Muscle of arm (tissue), 14 donors: ENCODE measurements around the gene OBP2B. TPM values are rescaled to one million over a fixed set of nuclear protein-coding genes. Genes with fewer than 3 reads are reported as not detected.
"Not testable (repeated sequence)": the region's sequence is repeated elsewhere in the genome, so short reads cannot be mapped to it uniquely, and the experiment has no call there.

Experiments
- DNase-seq: peaks from one replicate; pipeline ENCODE4 v3.0.0-alpha.2; 2013
- long read RNA-seq, 11 donors: transcript quantifications; one replicate each; lab custom pipeline, GENCODE V29; 2026
- polyA plus RNA-seq, 12 donors: library from polyadenylated mRNA; unstranded; fragments of 120-200 nt; gene quantifications; one replicate each; pipeline ENCODE4 v1.2.1, GENCODE V29; 2013; ENCODE audit not compliant: insufficient read length in 12 of 12

Gene OBP2B, protein sequence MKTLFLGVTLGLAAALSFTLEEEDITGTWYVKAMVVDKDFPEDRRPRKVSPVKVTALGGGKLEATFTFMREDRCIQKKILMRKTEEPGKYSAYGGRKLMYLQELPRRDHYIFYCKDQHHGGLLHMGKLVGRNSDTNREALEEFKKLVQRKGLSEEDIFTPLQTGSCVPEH
- under 1 TPM in 1 of 12 donors, not detected in 11; 0.17 TPM for polyA plus RNA-seq
- long read RNA-seq, donor 1, result 0 reads
- long read RNA-seq, donor 2, result 0 reads
- long read RNA-seq, donor 3, result 0 reads
- long read RNA-seq, donor 4, result 0 reads
- long read RNA-seq, donor 5, result 0 reads
- long read RNA-seq, donor 6, result 0 reads
- long read RNA-seq, donor 7, result 0 reads
- long read RNA-seq, donor 8, result 0 reads
- long read RNA-seq, donor 9, result 0 reads
- long read RNA-seq, donor 10, result 0 reads
- long read RNA-seq, donor 11, result 0 reads

DNA sequence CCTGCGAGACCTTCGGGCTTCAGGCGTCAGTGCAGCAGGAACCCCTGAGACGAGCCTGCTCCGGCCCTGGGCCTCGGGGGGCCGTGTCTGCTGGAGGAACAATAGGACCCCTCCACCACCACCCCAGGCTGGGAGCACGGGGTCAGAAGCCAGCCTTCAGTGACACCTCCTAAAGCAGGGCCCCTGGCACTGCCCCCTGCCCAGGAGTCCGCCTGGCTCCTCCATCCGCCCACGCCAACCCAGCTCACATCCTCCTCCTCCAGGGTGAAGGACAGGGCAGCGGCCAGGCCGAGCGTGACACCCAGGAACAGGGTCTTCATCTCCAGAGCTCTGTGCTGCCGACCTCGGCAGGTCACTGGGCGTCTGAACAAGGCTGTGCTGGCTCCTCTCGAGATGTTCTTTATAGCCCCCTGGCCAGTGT is at the start of gene OBP2B:
TSS of gene OBP2B (minus strand) at position 371 of the 421 bp plus-strand sequence. CDS start at position 320, 51 bp downstream.
- DNase-seq, result not testable (repeated sequence)

DNA sequence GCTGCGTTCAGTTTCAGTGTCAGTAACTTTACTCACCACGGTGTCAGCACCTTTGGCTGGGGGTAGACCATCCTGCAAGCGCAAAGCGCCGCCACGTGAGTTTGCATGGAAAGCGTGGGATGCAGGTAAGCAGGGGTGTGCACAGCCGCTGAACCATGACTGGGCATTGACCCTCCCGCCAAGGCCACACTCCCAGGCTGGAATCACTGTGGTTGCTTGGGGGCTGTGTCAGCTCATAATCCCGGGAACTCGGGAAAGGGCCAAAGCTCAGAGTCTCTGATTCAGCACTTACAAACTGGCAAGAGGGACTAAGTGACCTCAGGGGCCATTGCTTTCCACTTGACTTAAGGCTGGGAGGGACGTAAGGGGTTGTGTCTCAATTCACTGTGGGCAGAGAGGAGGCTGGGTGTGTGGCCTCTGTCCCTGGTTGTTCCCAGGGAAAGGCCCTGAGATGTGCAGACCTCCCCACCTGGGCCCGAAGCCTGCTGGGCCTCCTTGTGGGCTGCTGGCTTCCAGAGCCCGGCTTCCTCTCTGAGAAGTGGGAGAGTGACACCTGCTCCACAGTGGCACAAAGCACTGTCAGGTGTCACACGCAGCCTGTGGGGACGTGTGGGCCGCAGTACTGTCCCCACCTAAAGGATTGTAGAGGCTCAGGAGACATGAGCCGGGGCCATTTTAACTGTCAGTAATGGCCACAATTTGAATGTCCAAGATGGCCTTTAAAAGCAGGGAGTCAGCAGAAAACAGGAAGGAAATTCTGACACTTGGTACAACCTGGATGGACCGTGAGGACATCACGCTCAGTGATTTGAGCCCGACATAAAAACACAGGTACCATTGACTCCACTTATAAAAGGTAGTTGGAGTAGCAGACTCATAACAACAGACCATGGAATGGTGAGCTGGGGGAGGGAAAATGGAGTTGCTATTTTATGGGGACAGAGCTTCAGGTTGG is 49.3 kb upstream of the OBP2B start:
- DNase-seq, result no peak

DNA sequence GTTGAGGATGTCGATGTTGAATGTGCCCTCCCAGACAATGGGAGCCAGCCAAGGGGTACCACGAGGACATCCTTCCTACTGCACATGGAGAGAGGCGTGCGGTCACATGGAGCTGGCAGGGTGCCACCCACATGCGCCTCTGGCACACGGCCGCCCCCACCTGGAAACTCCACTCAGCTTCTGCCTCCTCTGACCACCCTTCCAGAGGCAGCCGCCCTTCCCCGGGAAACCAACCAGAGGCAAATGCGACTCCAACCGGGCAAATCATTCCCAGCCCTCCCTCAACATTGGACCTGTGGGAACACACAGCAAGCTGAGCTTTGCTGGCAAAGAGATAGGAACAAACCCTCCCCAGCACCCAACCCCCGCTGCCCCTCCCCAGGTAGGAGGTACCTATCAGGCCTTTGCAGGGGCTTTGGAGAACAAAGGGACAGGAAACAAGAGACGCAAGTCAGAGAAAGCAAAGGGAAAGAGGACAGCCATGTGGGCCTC is 48.5 kb upstream of the OBP2B start:
- DNase-seq, result no peak

DNA sequence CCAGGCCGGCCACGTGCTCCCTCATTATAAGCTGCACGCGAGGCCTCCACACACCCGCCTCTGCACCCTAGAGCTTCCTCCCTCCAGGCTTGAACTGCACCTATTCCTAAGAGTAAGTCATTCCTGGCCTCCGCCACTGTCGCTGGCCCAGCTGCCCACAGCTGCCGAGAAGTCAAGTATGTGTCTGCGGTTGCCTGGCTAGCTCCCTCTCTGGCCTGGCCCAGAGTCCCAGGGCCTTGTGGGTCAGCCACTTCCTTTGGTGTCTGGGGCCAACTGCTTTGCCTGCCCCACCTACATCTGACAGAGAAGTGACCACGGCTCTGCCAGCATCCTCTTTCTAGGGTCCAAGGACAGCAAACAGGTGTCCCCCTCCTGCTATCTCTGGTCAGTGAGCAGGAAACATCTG is 47.6 kb upstream of the OBP2B start:
- DNase-seq, result no peak

DNA sequence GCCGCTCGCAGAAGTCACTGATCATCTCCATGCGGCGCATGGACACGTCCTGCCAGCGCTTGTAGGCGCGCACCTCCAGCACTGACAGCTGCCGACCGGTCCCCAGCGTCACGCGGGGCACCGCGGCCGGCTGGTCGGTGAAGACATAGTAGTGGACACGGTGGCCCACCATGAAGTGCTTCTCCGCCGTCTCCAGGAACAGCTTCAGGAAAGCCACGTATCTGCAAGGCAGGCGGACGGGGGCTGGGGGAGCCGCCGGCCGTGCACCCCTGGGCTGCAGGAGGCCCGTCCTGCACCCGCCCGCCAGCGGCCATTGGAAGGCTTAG is 47.0 kb upstream of the OBP2B start:
- no peak for DNase-seq

DNA sequence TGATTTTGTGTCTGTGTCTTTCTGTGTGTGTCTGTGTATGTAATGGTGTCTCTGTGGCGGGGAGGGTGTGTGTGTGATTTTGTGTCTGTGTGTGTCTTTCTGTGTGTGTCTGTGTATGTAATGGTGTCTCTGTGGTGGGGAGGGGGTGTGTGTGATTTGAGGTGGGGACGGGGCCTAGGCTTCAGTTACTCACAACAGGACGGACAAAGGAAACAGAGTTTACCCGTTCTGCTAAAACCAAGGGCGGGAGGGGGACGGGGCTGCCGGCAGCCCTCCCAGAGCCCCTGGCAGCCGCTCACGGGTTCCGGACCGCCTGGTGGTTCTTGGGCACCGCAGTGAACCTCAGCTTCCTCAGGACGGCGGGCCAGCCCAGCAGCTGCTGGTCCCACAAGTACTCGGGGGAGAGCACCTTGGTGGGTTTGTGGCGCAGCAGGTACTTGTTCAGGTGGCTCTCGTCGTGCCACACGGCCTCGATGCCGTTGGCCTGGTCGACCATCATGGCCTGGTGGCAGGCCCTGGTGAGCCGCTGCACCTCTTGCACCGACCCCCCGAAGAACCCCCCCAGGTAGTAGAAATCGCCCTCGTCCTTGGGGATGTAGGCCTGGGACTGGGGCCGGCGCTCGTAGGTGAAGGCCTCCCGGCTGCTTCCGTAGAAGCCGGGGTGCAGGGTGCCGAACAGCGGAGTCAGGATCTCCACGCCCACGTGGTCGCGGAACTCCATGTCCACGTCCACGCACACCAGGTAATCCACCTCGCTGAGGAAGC is 46.5 kb upstream of the OBP2B start:
- no peak for DNase-seq

DNA sequence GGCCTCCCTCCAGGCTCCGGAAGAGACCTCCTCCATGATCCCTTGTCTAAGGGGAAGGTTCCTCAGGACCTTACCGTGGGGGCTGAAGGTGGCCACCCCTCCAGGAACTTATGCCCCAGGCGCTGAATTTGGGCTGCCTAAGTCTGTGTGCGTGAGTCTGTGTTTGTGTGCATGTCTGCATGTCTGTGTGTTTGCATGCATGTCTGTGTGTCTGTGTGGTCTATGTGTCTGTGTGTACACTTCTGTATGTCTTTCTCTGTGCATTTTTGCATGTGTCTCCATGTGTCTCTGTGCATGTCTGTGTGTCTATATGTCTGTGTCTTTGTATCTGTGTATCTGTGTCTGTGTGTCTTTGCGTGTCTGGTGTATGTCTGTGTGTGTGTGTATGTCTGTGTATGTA is 45.4 kb upstream of the OBP2B start:
- no peak for DNase-seq

DNA sequence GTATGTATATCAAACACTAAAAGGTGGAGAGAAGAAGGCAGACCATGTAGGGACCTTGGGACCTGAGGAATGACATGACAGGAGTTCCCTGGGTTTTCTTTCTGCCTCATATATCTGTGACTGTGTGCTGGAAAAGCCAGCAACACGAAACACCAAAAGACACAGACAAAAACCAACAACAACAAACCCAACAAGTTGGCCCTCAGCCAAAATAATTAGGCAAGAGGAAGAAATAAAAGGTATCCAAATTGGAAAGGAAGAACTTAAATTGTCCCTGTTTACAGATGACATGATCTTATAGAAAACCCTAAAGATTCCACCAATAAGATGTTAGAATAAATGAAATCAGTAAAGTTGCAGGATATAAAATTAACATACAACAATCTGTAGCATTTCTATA is 44.2 kb upstream of the OBP2B start:
- DNase-seq, result no peak

DNA sequence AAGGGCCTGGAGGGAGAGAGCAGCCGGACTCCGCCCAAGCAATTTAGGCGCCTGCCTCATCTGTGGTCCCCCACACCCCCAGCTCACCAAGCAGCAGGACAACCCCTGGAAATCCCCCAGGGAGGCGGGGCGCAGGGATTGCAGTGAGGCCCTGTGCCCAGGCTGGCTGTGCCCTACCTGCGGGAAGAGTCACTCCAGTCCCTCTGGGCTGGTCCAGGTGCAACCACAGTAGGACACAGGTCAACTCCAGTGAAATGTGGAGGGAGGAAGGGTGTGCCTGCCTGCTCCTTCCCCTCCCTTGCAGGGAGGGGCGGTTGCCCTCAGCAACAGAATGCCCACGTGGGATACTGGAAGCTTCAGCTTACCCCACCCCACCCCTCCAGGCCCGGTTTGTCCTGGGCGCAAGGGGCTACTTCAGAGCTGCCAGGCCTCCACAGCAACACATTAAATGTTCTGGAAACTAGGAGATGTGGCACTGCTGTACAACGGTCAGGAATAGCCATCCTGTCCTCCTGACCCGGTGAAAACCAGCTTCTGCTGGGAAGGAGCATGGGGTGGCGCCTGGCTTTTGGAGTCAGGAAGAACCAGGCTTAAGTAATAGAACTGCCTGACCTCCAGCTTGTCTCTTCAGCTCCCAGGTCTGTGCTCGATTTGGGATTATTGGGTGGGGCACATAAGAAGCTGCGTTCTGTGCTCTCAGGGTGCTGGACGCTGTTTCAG is 43.4 kb upstream of the OBP2B start:
- DNase-seq, result no peak

DNA sequence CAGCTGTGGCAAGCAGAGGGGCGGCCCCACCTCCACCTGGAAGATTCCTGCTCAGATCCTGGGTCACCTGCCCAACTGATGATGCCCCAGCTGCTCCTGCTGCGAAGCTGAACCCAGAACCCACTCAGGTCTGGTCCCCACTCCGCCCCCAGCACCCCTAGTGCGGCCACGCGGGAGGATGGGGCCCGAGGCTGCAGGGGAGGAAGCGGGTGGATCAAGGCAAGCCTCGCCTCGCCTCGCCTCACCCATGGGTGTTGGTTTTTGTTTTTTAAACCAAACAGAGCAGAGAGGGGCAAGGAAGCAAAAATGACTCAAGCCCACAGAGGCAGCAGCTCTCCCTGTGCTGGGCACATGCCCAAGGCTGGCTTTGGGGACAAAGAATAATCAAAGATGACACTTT is 42.7 kb upstream of the OBP2B start:
- DNase-seq, result no peak

DNA sequence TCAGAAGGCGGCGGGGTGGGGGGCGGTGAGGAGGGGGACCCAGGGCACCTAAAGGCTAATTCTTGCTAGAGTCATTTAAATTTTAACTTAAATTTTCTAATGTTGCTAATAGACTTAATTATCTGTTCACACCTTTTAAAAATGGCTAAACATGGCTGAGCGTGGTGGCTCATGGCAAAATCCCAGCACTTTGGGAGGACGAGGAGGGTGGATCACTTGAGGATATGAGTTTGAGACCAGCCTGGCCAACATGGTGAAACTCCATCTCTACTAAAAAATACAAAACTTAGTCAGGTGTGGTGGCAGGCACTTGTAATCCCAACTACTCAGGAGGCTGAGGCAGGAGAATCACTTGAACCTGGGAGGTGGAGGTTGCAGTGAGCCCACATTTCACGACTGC is 42.2 kb upstream of the OBP2B start:
- not testable (repeated sequence) for DNase-seq

DNA sequence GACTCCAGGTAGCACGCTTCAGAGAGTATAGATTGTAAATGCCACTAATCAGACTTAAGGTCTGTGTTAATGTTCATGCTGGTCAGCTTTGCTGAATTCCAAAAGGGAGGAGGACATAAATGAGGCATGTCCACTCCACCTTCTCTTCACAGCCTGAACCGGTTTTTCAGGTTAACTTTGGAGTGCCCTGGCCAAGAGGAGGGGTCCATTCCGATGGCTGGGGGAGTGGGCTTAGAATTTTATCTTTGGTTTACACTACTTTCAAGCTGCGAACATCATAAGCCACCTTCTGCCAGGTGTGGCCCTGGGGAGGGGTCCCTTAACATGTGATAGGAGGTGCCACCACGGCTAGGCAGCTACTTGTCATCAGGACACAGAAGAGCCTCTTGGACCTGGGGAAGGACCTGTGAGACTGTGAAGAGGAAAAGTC is 41.7 kb upstream of the OBP2B start:
- no peak for DNase-seq

DNA sequence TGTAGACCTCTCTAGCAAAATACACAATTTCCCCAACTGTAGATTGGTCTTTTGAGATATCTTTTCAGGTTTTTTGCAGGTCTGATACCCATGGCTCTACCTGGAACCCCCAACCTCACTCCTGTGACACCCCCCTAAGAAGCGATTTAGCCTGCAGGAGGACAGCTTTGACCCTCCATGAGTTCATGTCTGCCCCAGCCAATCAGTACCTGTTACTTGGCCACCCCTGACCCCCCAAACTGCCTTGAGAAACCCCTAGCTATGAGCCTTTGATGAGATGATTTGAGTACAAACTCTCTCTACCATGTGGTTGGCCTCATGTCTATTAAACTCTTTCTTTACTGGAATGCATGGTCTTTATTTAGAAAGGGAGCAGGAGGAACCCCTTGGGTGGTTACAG is 40.3 kb upstream of the OBP2B start:
- DNase-seq, result no peak

DNA sequence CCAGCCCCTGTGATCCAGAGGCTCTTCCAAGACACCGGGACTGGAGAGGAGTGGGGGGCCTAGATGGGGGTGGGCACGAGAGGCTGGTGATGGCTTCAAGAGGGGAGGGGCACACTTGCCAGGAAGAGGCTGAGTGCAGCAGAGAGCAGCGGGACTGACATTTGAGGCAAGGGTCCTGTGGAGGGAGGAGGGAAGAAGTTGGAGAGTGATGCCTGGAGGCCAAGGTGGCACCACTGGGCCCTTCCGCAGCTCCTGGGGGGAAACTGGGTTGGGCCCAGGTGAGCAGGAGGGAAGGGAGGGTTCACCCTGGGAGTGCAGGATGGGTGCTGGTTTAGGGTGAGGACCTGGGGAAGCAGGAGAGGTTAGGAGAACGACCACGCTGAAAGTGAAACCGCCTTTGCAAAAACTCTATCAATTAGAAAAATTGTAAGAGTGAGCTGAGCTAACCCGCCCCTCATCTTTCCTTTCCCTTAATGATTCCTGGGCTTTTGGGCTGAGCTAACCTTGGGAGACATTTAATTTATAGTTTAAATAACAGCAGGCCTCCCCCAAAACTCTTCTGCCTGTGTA is 39.8 kb upstream of the OBP2B start:
- DNase-seq, result no peak

DNA sequence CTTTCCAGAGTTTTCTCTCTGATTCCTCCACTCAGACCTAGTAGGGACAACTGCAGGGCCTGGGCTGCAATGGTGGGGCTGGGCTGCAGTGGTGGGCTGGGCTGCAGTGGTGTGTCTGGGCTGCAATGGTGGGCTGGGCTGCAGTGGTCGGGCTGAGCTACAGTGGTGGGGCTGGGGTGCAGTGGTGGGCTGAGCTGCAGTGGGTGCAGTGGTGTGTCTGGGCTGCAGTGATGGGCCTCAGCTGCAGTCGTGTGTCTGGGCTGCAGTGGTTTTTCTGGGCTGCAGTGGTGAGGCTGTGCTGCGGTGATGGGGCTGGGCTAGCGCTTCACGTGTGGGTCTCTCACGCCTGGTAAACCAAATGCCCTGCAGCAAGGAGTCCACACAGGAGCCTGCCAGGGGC is 38.6 kb upstream of the OBP2B start:
- no peak for DNase-seq

DNA sequence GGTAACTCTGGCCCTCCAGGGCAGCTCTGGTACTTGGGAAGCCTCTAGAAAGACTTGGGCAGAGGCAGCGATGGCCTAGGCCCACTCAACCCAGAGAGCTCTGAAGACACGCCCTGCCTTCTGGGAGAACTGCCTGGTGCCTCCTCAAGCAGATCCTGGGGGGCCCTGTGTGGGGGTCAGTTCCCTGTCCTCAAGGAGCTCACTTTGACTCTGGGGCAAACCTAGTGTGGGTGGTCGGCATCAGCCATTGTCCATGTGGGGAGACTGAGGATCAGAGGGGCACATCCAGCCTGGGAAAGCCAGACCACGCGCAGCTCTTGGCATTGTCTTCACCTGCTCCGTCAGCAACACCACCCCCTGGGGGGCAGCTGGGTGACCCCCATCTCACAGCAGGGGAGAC is 37.9 kb upstream of the OBP2B start:
- no peak for DNase-seq

DNA sequence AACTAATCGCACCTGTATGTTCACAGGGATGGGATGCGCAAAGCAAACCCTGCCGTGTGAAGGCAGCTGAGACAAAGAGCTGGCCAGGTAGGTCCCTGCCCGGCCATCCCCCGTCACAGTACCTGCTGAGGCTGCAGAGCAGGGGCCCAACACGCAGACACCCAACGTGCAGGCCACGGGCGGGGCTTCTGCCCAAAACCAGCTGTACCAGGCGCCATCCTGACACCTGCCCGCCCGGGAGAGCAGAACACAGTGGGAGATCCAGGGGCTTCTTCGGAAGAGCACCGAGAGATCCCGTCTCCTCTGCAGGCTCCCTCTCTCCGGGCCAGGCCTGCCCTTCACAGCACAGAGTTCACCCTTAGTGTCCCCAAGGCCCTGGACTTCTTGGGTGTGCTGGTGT is 37.5 kb upstream of the OBP2B start:
- DNase-seq, result no peak

DNA sequence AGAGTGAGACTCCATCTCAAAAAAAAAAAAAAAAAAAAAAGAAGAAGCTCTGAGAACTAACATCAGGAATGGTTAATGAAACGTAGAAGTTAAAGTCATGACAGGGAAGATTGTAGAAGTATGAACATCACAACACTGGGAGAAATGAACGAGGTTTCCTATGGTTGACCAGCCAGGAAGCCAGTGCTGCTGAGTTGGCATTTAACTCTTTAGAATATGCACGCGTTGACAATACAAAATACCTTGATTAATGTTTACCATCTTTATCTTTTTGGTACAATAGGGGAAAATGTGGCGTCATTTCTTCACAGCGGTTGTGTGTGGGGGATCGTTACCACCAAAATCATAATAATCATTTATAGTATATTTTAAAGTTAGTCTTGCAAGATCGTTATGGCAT is 33.9 kb upstream of the OBP2B start:
- no peak for DNase-seq

DNA sequence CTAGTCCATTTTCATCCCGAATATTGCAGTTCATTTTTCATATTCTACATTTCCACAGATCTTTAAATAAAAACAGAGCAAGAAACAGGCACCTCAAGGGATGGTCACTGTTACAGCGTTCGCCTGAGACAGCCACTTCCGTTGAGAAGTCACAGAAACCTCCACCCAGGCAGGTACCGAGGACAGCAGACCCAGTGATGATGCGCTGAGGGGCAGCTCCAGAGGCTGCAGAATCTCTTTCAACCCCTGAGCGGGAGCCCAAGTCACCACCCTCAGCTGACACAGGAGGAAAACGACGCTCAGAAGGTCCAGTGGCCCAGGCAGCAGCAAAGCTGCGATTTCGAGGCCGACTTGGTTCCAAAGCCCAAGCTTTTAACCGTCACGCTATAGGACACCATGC is 33.2 kb upstream of the OBP2B start:
- DNase-seq, result no peak

DNA sequence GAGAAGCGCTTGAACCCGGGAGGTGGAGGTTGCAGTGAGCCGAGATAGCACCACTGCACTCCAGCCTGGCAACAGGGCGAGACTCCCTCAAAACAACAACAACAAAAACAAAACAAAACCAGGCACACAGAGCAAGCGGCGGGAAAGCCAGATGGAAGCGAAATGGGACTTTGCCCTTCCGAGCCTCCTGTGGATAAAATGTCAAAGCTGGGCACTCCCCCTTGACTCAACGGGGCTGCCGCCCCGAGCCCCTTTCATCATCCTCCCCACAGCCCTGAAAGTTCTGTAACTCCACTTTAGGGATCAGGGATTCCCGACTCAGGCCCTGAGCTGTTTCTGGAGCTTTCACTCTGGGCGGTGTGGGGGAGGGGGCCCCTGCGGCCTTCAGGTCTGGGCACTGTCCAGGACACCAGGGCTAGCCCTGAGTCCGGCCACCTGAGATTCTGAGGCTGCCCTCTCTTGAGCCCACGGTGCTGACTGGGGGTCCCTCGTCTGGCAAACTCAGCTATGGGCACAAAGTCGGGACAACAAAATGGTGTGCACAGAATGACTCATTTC is 30.6 kb upstream of the OBP2B start:
- no peak for DNase-seq
